ENCODE data around the gene LNX2.

The LNX2 gene

DNA sequence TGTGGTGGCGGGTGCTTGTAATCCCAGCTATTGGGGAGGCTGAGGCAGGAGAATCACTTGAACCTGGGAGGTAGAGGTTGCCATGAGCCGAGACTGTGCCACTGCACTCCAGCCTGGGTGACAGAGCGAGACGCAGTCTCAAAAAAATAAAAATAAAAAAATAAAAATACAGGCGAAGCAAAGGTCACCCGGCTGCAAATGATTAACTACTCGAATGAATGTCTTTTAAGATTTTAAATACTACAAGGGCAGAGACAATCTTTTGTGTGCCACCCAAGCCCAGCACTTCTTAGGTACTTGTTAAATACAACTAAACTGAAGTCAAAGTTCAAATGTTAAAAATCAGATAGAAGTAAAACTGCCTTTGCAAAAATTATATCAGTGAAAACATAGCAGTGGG lies 6.7 kb downstream of the LNX2 start:
- TF ChIP-seq, protein P1, sequence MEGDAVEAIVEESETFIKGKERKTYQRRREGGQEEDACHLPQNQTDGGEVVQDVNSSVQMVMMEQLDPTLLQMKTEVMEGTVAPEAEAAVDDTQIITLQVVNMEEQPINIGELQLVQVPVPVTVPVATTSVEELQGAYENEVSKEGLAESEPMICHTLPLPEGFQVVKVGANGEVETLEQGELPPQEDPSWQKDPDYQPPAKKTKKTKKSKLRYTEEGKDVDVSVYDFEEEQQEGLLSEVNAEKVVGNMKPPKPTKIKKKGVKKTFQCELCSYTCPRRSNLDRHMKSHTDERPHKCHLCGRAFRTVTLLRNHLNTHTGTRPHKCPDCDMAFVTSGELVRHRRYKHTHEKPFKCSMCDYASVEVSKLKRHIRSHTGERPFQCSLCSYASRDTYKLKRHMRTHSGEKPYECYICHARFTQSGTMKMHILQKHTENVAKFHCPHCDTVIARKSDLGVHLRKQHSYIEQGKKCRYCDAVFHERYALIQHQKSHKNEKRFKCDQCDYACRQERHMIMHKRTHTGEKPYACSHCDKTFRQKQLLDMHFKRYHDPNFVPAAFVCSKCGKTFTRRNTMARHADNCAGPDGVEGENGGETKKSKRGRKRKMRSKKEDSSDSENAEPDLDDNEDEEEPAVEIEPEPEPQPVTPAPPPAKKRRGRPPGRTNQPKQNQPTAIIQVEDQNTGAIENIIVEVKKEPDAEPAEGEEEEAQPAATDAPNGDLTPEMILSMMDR (IDR thresholded peaks at IDR 0.05; ENCODE audit: low read depth, low read length), result no peak
- no peak for DNase-seq (ENCODE audit: extremely low read depth, low read depth)

DNA sequence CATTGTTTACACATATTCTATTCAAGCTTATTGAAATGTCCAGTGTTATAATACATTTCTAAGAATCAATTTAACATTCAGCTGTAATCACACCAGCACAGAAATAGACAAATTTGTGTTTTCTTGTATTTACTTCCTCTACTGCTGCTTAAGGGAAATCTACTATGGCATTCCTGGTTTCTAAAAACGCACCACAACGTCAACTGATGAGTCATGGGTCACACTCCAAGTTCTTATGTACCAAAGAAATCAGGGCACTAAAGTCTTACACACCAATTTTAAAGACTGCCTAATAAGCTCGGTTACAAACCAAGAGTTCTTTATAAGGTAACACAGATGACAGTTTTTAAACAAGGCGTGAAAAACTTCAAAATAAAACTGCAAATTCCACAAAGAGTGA lies 13.2 kb downstream of the LNX2 start:
- DNase-seq (ENCODE audit: extremely low read depth, low read depth), result no peak
- TF ChIP-seq, protein P1 (IDR thresholded peaks at IDR 0.05; ENCODE audit: low read depth, low read length), result no peak

DNA sequence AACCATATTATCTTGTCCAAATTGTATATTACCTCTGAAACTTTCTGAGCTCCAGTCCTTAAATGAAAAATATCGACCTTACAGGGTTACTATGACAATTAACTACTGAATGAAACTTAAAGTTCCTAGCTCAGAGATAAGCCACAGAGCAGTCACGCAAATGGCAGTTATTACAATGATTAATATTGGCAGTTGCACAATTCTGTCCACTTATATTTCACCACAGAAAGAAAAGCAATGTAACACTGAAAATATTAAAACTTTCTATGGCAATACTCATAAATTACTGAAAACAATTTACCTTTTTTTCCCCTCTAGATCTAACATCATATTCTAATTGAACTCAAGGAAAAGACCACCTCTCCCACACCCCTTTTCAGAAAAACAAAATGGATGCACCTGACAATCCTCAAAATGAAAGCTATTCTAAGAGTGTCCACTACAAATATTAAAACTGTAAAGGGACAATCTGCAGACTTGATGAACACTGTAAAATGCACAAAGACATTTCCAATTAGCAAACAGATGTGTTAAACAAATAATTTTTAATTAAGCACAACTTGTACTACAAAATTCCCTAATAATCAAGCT lies 14.6 kb downstream of the LNX2 start:
- no peak for DNase-seq (ENCODE audit: extremely low read depth, low read depth)
- TF ChIP-seq, protein P1 (IDR thresholded peaks at IDR 0.05; ENCODE audit: low read depth, low read length), result no peak

DNA sequence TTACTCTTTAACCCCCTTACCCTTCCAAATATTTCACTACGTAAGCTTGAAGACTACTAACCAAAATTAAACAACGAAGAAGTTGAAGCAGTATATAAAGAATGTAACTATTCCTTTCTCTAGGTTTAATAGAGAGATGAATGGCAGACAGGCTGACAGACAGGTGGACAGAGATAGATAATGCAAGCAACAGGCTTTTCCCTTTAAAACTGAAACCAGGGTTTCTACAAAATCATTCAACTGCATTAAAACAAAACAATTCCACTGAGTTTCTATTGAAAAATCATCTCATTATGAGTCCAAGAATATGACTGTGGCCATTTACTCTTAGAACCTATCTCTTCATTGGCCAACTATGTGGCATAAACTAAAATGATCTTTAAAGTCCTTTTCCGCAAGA lies 15.2 kb downstream of the LNX2 start:
- TF ChIP-seq, protein P1 (IDR thresholded peaks at IDR 0.05; ENCODE audit: low read depth, low read length), result no peak
- DNase-seq (ENCODE audit: extremely low read depth, low read depth), result no peak

DNA sequence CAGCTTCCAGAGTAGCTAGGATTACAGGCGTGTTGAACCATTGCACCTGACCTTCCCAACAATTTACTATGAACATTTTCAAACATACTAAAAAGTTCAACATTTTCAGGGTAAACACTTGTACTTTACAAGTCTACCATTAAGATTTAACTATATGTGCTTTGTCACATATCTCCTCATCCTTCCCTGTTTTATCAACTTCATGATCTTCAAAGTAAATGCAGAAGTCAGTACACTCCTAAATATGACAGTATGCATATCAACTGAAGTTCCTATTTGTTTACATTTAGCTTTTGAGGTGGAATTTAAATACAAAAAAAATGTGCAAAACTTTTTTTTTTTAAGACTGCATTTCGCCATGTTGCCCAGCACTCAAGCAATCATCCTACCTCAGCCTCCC lies 18.5 kb downstream of the LNX2 start:
- no peak for DNase-seq (ENCODE audit: extremely low read depth, low read depth)
- TF ChIP-seq, protein P1 (IDR thresholded peaks at IDR 0.05; ENCODE audit: low read depth, low read length), result no peak

DNA sequence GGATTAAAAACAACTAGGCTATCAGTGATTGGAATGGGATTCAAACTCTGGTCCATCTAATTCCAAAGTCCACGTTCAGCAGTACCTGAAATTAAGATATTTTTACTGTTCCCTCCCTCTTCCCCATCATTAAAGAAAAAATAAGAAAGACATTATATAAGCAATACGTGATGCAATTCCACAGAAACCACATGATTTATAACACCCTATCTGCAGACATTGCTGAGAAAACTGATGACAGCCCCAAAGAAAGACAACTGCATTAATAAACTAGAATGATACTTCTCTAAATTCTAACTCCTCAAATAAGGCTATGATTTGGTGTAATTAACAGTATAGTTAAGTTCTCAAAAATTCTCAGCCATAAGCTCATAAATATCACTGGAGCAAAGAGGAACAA lies 19.1 kb downstream of the LNX2 start:
- TF ChIP-seq, protein P1 (IDR thresholded peaks at IDR 0.05; ENCODE audit: low read depth, low read length), result no peak
- no peak for DNase-seq (ENCODE audit: extremely low read depth, low read depth)

DNA sequence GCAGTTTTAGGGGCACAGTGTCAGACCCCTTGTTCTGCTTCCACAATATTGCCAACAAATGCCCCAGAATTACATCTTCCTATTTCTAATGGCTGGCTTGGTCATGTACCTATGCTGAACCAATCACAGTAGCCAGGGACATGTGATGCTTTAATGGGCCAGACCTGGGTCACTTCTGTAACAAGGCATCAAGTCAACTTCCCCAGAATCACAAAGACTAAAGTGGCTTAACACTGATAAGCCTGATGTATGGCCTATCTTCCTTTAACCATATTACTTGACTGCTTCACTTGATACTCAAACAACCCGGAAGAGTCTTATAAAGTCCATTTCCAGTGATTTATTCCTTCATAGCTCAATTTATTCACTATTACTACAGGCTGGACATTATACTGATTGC lies 19.6 kb downstream of the LNX2 start:
- DNase-seq (ENCODE audit: extremely low read depth, low read depth), result no peak

More for the DNA sequence above, 19.6 kb downstream of the LNX2 start:
- TF ChIP-seq, protein P1 (IDR thresholded peaks at IDR 0.05; ENCODE audit: low read depth, low read length), result no peak

Data from AG09319 (cell line).